WTC11 (cell line): ENCODE measurements around the gene ZBTB20.

Experiments
- CTCF ChIP-seq: fragments of 200-600 bp; IDR thresholded peaks from 2 replicates; pipeline ENCODE4 v1.8.0; 2022; ENCODE audit warnings: antibody characterized with exemption
- EMX1 ChIP-seq: fragments of 250-450 bp; sonication (Bioruptor Pico); IDR thresholded peaks from 2 replicates; pipeline ENCODE4 v1.8.0; 2021; ENCODE audit warnings: mild to moderate bottlenecking
- SP1 ChIP-seq: sonication (generic); formaldehyde crosslinking; conservative IDR thresholded peaks from 2 replicates; pipeline ENCODE4 v1.8.1; 2022; ENCODE audit warnings: missing genetic modification reagents
- TEAD4 ChIP-seq: sonication (generic); formaldehyde crosslinking; IDR thresholded peaks from 2 replicates; pipeline ENCODE4 v1.8.0; 2022; ENCODE audit warnings: mild to moderate bottlenecking, missing genetic modification reagents
- TF ChIP-seq, protein P1 (sequence below): fragments of 250-450 bp; sonication (Bioruptor Pico); IDR thresholded peaks from 2 replicates; pipeline ENCODE4 v2.1.2; 2022; ENCODE audit warnings: mild to moderate bottlenecking, moderate library complexity

DNA sequence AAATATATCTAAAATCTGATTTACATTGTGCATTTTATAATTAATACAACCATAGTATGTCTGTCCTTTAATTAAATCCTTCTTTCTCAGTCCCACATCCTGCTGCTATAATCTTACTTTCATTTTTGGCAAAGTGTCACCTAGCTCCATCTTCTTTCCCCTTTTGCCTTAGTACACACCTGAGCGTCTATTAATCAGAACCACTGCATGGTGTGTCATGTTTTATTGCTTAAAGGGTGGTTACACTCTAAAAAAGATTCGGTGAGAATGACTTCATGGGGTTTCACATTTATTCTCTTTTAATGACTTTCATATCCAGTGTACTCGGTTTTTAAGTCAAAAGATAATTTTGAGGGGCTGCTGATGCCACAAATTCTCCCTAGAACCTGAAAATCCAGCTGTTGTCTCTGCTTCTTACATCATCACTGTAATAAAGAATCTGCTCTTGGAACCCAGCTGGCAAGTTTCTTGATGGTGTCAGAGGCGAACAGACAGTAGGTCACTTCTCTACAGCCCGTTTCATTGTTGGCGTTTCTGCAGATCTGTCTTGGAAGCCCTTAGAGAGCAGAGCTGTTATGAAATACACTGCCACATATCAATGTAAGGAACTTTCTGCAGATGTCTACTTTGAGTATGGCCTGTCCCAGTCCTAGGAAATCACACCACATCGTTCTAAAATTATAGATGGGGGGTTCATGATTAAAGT lies 753.6 kb downstream of the ZBTB20 start:
- TF ChIP-seq, protein P1, sequence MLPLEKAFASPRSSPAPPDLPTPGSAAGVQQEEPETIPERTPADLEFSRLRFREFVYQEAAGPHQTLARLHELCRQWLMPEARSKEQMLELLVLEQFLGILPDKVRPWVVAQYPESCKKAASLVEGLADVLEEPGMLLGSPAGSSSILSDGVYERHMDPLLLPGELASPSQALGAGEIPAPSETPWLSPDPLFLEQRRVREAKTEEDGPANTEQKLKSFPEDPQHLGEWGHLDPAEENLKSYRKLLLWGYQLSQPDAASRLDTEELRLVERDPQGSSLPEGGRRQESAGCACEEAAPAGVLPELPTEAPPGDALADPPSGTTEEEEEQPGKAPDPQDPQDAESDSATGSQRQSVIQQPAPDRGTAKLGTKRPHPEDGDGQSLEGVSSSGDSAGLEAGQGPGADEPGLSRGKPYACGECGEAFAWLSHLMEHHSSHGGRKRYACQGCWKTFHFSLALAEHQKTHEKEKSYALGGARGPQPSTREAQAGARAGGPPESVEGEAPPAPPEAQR = no peak
- no peak for TF ChIP-seq EMX1 (CRISPR knock-in tag)
- no peak for TF ChIP-seq CTCF
- TF ChIP-seq SP1 (CRISPR knock-in tag) = no peak
- no peak for TF ChIP-seq TEAD4 (CRISPR knock-in tag)
